Natural killer cell treated with Interleukin-12 subunit alpha and Interleukin-12 subunit beta and Interleukin-15 and Interleukin-18, amount 100 ng/mL, for 72 hours (primary cell): ENCODE measurements around the gene STAG1. TPM values are rescaled to one million over a fixed set of nuclear protein-coding genes. Genes with fewer than 3 reads are reported as not detected.
A peak's percentile ranks its signal among the peaks of the same experiment; 100 is the strongest.
"Not testable (repeated sequence)": the region's sequence is repeated elsewhere in the genome, so short reads cannot be mapped to it uniquely, and the experiment has no call there.

Source experiments
- ATAC-seq, 2 donors: fragments of 150-1000 bp; cut with Tn5 transposase in 1 of 2; sonication (Bioruptor Pico), chemical (Tn5 transposase) in 1 of 2; 2 replicates each; pipeline ENCODE4 v1.10.0; 2021
- DNase-seq: peaks from one replicate; pipeline ENCODE4 v3.0.0; 2022; ENCODE audit warnings: low spot score
- H3K27ac Mint-ChIP-seq, 2 donors: 1 replicate in 1 of 2; 2 replicates in 1 of 2; pipeline ENCODE4 v1.8.0; 2022; ENCODE audit warnings: mixed read lengths in 2 of 2, mild to moderate bottlenecking in 1 of 2, moderate library complexity in 1 of 2
- H3K27me3 Mint-ChIP-seq, 2 donors: 1 replicate in 1 of 2; 2 replicates in 1 of 2; pipeline ENCODE4 v1.8.0; 2022; ENCODE audit warnings: mixed read lengths in 2 of 2
- H3K36me3 Mint-ChIP-seq: one replicate; pipeline ENCODE4 v1.8.0; 2022; ENCODE audit warnings: mixed read lengths
- H3K4me1 Mint-ChIP-seq, 2 donors: 1 replicate in 1 of 2; 2 replicates in 1 of 2; pipeline ENCODE4 v1.8.0; 2022; ENCODE audit warnings: low read depth in 2 of 2, mixed read lengths in 2 of 2, mild to moderate bottlenecking in 1 of 2
- H3K4me3 Mint-ChIP-seq: one replicate; pipeline ENCODE4 v1.8.0; 2022; ENCODE audit warnings: mixed read lengths
- H3K9me3 Mint-ChIP-seq: 2 replicates; pipeline ENCODE4 v1.8.0; 2022; ENCODE audit warnings: mixed read lengths
- total RNA-seq, 2 donors: library from RNA; stranded (reverse); gene quantifications; one replicate each; pipeline ENCODE4 v1.2.3, GENCODE V29; 2022

STAG1 gene
- total RNA-seq, 2 donors from 2014 or later = 48.7 to 88.7 TPM

- Mint-ChIP-seq H3K4me3 (no peak overlapping the region), H3K27ac (no peak overlapping the region), H3K36me3 (peaks cover 7% of the 10 kb centered on the region), H3K27me3 (no peaks in the 10 kb centered on the region), H3K9me3 (no peaks in the 10 kb centered on the region), H3K4me1 (peaks cover 41 to 47% of the 10 kb centered on the region in 2 donors)
- DNase-seq = no peak
- ATAC-seq = no peak
These were observed 18.8 kb downstream of the STAG1 start for GRCh38 chr3:136733317-136733833.

- DNase-seq (no peak), ATAC-seq (no peak)
- Mint-ChIP-seq H3K9me3 (no peaks in the 10 kb centered on the region), H3K27me3 (no peaks in the 10 kb centered on the region), H3K36me3 (peaks cover under 1% of the 10 kb centered on the region), H3K4me1 (peaks cover 42 to 54% of the 10 kb centered on the region in 2 donors), H3K27ac (no peak overlapping the region), H3K4me3 (peak overlapping the region; percentile 1)
These were observed 20.8 kb downstream of the STAG1 start for GRCh38 chr3:136731274-136731884.

- Mint-ChIP-seq H3K4me3 (peak overlapping the region; percentile 1), H3K27ac (no peak overlapping the region), H3K9me3 (no peaks in the 10 kb centered on the region), H3K27me3 (no peaks in the 10 kb centered on the region), H3K4me1 (peaks cover 46 to 59% of the 10 kb centered on the region in 2 donors), H3K36me3 (no peaks in the 10 kb centered on the region)
- DNase-seq (no peak), ATAC-seq (no peak)
These were observed 21.4 kb downstream of the STAG1 start for GRCh38 chr3:136730595-136731273.

- H3K27ac Mint-ChIP-seq = no peak overlapping the region
These were observed 23.3 kb downstream of the STAG1 start for GRCh38 chr3:136728918-136729317.

GRCh38 chr3:136728473-136728872, 23.7 kb downstream of the STAG1 start:
- Mint-ChIP-seq H3K4me3 (no peak overlapping the region), H3K27me3 (no peaks in the 10 kb centered on the region), H3K4me1 (peaks cover 43 to 50% of the 10 kb centered on the region in 2 donors), H3K9me3 (no peaks in the 10 kb centered on the region), H3K27ac (no peak overlapping the region), H3K36me3 (no peaks in the 10 kb centered on the region)
- DNase-seq (no peak), ATAC-seq (peak; percentile 53 to 67)

More at GRCh38 chr3:136728918-136729317, 23.3 kb downstream of the STAG1 start:
- no peak for DNase-seq
- Mint-ChIP-seq H3K27me3 (no peaks in the 10 kb centered on the region), H3K9me3 (no peaks in the 10 kb centered on the region), H3K4me3 (no peak overlapping the region), H3K4me1 (peaks cover 43 to 50% of the 10 kb centered on the region in 2 donors), H3K36me3 (no peaks in the 10 kb centered on the region)
- no peak for ATAC-seq

- no peaks in the 10 kb centered on the region for H3K9me3 Mint-ChIP-seq
- H3K4me3 Mint-ChIP-seq = no peak overlapping the region
- peaks cover 34 to 36% of the 10 kb centered on the region in 2 donors for H3K4me1 Mint-ChIP-seq
- no peak for DNase-seq
- ATAC-seq = no peak
- no peak overlapping the region for H3K27ac Mint-ChIP-seq
- H3K27me3 Mint-ChIP-seq = no peaks in the 10 kb centered on the region
- no peaks in the 10 kb centered on the region for H3K36me3 Mint-ChIP-seq
These were observed 26.7 kb downstream of the STAG1 start for GRCh38 chr3:136725468-136725867.

GRCh38 chr3:136722916-136723315, 29.3 kb downstream of the STAG1 start:
- H3K4me1 Mint-ChIP-seq = peaks cover 23 to 27% of the 10 kb centered on the region in 2 donors
- ATAC-seq, H3K9me3 Mint-ChIP-seq, DNase-seq, H3K27me3 Mint-ChIP-seq, H3K27ac Mint-ChIP-seq, H3K4me3 Mint-ChIP-seq, H3K36me3 Mint-ChIP-seq: not testable (repeated sequence)

GRCh38 chr3:136722399-136722798, 29.8 kb downstream of the STAG1 start:
- H3K9me3 Mint-ChIP-seq, DNase-seq, H3K27me3 Mint-ChIP-seq, H3K4me3 Mint-ChIP-seq, H3K36me3 Mint-ChIP-seq, ATAC-seq, H3K27ac Mint-ChIP-seq: not testable (repeated sequence)
- peaks cover 21 to 27% of the 10 kb centered on the region in 2 donors for H3K4me1 Mint-ChIP-seq

- Mint-ChIP-seq H3K36me3 (no peaks in the 10 kb centered on the region), H3K27ac (no peak overlapping the region), H3K4me1 (peaks cover 9 to 18% of the 10 kb centered on the region in 2 donors), H3K4me3 (no peak overlapping the region), H3K27me3 (no peaks in the 10 kb centered on the region), H3K9me3 (no peaks in the 10 kb centered on the region)
- ATAC-seq = no peak
- no peak for DNase-seq
These were observed 32.1 kb downstream of the STAG1 start for GRCh38 chr3:136720091-136720490.

GRCh38 chr3:136716629-136717028, 35.5 kb downstream of the STAG1 start:
- Mint-ChIP-seq H3K9me3 (no peaks in the 10 kb centered on the region), H3K27ac (no peak overlapping the region), H3K4me3 (no peak overlapping the region), H3K4me1 (peaks cover 12 to 21% of the 10 kb centered on the region in 2 donors), H3K36me3 (no peaks in the 10 kb centered on the region), H3K27me3 (no peaks in the 10 kb centered on the region)
- no peak for DNase-seq
- no peak for ATAC-seq

- no peaks in the 10 kb centered on the region for H3K27me3 Mint-ChIP-seq
- peak overlapping the region; percentile 49 for H3K4me3 Mint-ChIP-seq
- H3K9me3 Mint-ChIP-seq = no peaks in the 10 kb centered on the region
- no peaks in the 10 kb centered on the region for H3K36me3 Mint-ChIP-seq
- H3K27ac Mint-ChIP-seq = peak overlapping the region in 1 of 2 donors; percentile 76
- H3K4me1 Mint-ChIP-seq = peaks cover 12 to 19% of the 10 kb centered on the region in 2 donors
- DNase-seq (peak; percentile 72), ATAC-seq (peak; percentile 61 to 88)
These were observed 38.2 kb downstream of the STAG1 start for GRCh38 chr3:136714020-136714419.

GRCh38 chr3:136712941-136713340, 39.2 kb downstream of the STAG1 start:
- ATAC-seq = no peak
- peaks cover 12 to 19% of the 10 kb centered on the region in 2 donors for H3K4me1 Mint-ChIP-seq

GRCh38 chr3:136711888-136712287, 40.3 kb downstream of the STAG1 start:
- not testable (repeated sequence) for DNase-seq, H3K27ac Mint-ChIP-seq, H3K27me3 Mint-ChIP-seq, H3K4me3 Mint-ChIP-seq, ATAC-seq, H3K36me3 Mint-ChIP-seq, H3K9me3 Mint-ChIP-seq
- peaks cover 15 to 19% of the 10 kb centered on the region in 2 donors for H3K4me1 Mint-ChIP-seq

More at GRCh38 chr3:136712941-136713340, 39.2 kb downstream of the STAG1 start:
- H3K27me3 Mint-ChIP-seq = no peaks in the 10 kb centered on the region
- H3K27ac Mint-ChIP-seq = peak overlapping the region in 1 of 2 donors; percentile 39
- no peak for DNase-seq
- H3K36me3 Mint-ChIP-seq = no peaks in the 10 kb centered on the region
- no peaks in the 10 kb centered on the region for H3K9me3 Mint-ChIP-seq
- no peak overlapping the region for H3K4me3 Mint-ChIP-seq

GRCh38 chr3:136711277-136711676, 40.9 kb downstream of the STAG1 start:
- no peak overlapping the region for H3K27ac Mint-ChIP-seq
- H3K4me1 Mint-ChIP-seq = peaks cover 13 to 18% of the 10 kb centered on the region in 2 donors
- no peaks in the 10 kb centered on the region for H3K9me3 Mint-ChIP-seq
- no peak overlapping the region for H3K4me3 Mint-ChIP-seq
- DNase-seq (no peak), ATAC-seq (no peak)
- no peaks in the 10 kb centered on the region for H3K27me3 Mint-ChIP-seq
- H3K36me3 Mint-ChIP-seq = peaks cover 8% of the 10 kb centered on the region
